MM.1S (cell line): ENCODE data around the gene KXD1.

Experiments used
- CTCF ChIP-seq: fragments of 300-600 bp; sonication (generic); IDR thresholded peaks from 2 replicates; pipeline ENCODE4 v1.5.1; 2016; ENCODE audit warnings: antibody characterized with exemption, low read length, mixed read lengths
- EZH2 ChIP-seq: fragments of 300-600 bp; sonication (generic); optimal IDR thresholded peaks from 2 replicates; pipeline ENCODE3; 2017; ENCODE audit warnings: low read depth, mild to moderate bottlenecking, antibody characterized with exemption, low read length, mixed read lengths
- EZH2phosphoT487 ChIP-seq: fragments of 300-600 bp; sonication (generic); IDR thresholded peaks from 2 replicates; pipeline ENCODE4 v1.6.1; 2018; ENCODE audit warnings: antibody characterized with exemption, low read length

- no peak for TF ChIP-seq CTCF
- TF ChIP-seq EZH2phosphoT487, result no peak
- no peak for TF ChIP-seq EZH2
Measured at GRCh38 chr19:18514800-18515682, 42.6 kb upstream of the KXD1 start.
